Gastrocnemius medialis (tissue), 4 donors: ENCODE measurements around the gene IL16. TPM values are rescaled to one million over a fixed set of nuclear protein-coding genes. Genes with fewer than 3 reads are reported as not detected.

ENCODE experiments used
- ATAC-seq, 2 donors: fragments of 150-250 bp; one replicate each; pipeline ENCODE4 v1.9.1; 2016
- DNase-seq, 2 donors: peaks; one replicate each; pipeline ENCODE4 v3.0.0-alpha.2; 2019
- H3K27ac ChIP-seq, 4 donors: fragments of 200-600 bp; sonication (generic); 1 replicate in 1 of 4; 2 replicates in 3 of 4; pipeline ENCODE4 v1.5.1; 2016 to 2018; ENCODE audit warnings: mild to moderate bottlenecking in 2 of 4, moderate library complexity in 1 of 4
- H3K27me3 ChIP-seq, 3 donors: fragments of 200-600 bp; sonication (generic) in 2 of 3; 1 replicate in 1 of 3; 2 replicates in 2 of 3; pipeline versions ENCODE4 v1.5.1 to v1.6.0; 2016 to 2019; ENCODE audit warnings: mild to moderate bottlenecking in 1 of 3, moderate library complexity in 1 of 3
- H3K36me3 ChIP-seq, 2 donors: fragments of 200-600 bp; sonication (generic) in 1 of 2; one replicate each; pipeline ENCODE4 v1.5.1; 2017 to 2018
- H3K4me1 ChIP-seq, 2 donors: fragments of 200-600 bp; sonication (generic) in 1 of 2; one replicate each; pipeline ENCODE4 v1.5.1; 2016 to 2017; ENCODE audit warnings: mild to moderate bottlenecking in 2 of 2
- H3K4me3 ChIP-seq, 4 donors: fragments of 200-600 bp; sonication (generic) in 3 of 4; 1 replicate in 1 of 4; 2 replicates in 3 of 4; pipeline ENCODE4 v1.5.1; 2016 to 2019; ENCODE audit warnings: mild to moderate bottlenecking in 2 of 4
- H3K9me3 ChIP-seq, 3 donors: fragments of 200-600 bp; sonication (generic) in 2 of 3; 1 replicate in 1 of 3; 2 replicates in 2 of 3; pipeline ENCODE4 v1.5.1; 2016 to 2019
- POLR2A ChIP-seq, 2 donors: fragments of 450-650 bp; IDR thresholded peaks; one replicate each; pipeline ENCODE4 v1.6.1; 2017; ENCODE audit warnings: antibody characterized with exemption in 2 of 2, mild to moderate bottlenecking in 2 of 2, moderate library complexity in 2 of 2
- in situ Hi-C, 4 donors: fragments of 200-750 bp; cut with MboI; loops; one replicate each; pipeline versions ENCODE4 v1.15.0 to v1.8.0; 2017; ENCODE audit warnings: low sequenced_read_pairs in 4 of 4
- intact Hi-C: fragments of 100-400 bp; cut with DNase I; formaldehyde crosslinking; loops from one replicate; pipeline ENCODE4 v1.15.1; 2023; ENCODE audit warnings: low total_unique reads
- total RNA-seq, 4 donors: library from RNA; depleted of rRNA; stranded (reverse); fragments of >200 nt; gene quantifications; one replicate each; pipeline versions ENCODE4 v1.1.0 to v1.2.3, GENCODE V29; 2016
- TF ChIP-seq, protein P1 (sequence below), 5 experiments: fragments of 450-650 bp in 3 of 5; fragments of 200-600 bp in 2 of 5; sonication (generic) in 2 of 5; IDR thresholded peaks in 4 of 5; conservative IDR thresholded peaks in 1 of 5; 1 replicate in 4 of 5; 2 replicates in 1 of 5; pipeline ENCODE4 v1.5.1; 2016 to 2019; ENCODE audit warnings: antibody characterized with exemption in 5 of 5, mild to moderate bottlenecking in 3 of 5, moderate library complexity in 3 of 5

The IL16 gene
- total RNA-seq, 4 donors from 2014 or later: 3.3 to 4.5 (median 4.3) TPM

DNA sequence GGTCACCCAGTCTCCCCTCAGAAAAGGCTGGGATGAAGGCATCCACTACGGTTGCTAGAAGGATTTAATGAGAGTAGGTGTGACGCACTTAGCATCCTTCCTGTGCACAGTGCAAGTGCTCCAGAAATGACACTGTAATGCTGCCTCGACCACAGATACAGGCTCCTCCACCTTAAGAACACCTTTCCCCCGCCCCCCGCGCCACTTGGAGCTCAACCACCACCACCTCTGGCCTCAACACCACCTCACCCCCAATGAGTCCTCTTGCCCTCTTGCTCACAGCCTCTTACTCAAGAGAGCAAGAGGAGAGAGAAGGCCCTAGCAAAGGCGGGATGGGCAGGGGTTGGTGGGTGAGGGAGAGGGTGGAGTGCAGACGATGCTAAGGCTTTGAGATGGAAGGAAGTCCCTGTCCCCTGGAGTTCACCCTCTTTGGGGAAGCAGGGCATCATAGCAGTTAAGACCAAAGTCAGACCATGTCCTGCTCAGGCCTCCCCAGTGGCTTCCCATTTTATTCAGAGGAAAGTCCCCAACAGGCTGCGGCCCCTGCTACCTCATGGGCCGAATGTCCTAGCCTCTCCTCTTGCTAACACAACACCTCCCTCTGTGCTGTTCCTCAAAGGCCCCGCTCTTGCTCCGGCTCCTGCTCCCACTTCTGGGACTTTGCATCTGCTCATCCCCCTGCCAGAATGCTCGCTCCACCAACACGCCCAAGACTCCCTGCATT lies 118.9 kb downstream of the IL16 start:
- TF ChIP-seq, protein P1, sequence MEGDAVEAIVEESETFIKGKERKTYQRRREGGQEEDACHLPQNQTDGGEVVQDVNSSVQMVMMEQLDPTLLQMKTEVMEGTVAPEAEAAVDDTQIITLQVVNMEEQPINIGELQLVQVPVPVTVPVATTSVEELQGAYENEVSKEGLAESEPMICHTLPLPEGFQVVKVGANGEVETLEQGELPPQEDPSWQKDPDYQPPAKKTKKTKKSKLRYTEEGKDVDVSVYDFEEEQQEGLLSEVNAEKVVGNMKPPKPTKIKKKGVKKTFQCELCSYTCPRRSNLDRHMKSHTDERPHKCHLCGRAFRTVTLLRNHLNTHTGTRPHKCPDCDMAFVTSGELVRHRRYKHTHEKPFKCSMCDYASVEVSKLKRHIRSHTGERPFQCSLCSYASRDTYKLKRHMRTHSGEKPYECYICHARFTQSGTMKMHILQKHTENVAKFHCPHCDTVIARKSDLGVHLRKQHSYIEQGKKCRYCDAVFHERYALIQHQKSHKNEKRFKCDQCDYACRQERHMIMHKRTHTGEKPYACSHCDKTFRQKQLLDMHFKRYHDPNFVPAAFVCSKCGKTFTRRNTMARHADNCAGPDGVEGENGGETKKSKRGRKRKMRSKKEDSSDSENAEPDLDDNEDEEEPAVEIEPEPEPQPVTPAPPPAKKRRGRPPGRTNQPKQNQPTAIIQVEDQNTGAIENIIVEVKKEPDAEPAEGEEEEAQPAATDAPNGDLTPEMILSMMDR (IDR thresholded peaks at IDR 0.05 in 4 of 5, conservative IDR thresholded peaks at IDR 0.05 in 1 of 5): no peak
- no peak for TF ChIP-seq POLR2A (IDR thresholded peaks at IDR 0.05)
- intact Hi-C loops: no loop called here
- Histone ChIP-seq H3K36me3 (no peaks in the 10 kb centered on the region), H3K9me3 (no peaks in the 10 kb centered on the region), H3K27ac (no peak overlapping the region), H3K4me3 (no peak overlapping the region), H3K27me3 (no peaks in the 10 kb centered on the region), H3K4me1 (peaks cover 0 to 4% of the 10 kb centered on the region in 2 donors)
- ATAC-seq (no peak), DNase-seq (no peak)
- in situ Hi-C loops: no loop called here

DNA sequence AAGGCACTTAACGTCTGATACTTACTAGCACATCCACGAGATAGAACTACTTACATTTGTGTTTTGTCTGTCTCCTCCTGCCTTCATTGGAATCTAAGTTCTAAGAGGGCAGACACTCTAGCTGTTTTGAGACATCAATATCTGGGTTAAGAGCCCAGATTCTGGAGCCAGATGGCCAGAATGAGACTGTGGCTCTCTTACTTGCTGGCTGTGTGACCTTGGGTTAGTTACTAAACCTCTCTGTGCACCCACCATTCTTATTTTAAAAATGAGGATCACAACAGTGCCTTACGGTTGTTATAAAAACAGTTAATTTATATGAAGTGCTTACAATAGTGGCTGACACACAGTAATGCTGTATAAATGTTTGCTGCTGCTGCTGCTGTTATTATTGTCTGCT lies 119.6 kb downstream of the IL16 start:
- Histone ChIP-seq H3K9me3 (no peaks in the 10 kb centered on the region), H3K4me1 (peaks cover 0 to 4% of the 10 kb centered on the region in 2 donors), H3K4me3 (no peak overlapping the region), H3K27ac (no peak overlapping the region), H3K27me3 (no peaks in the 10 kb centered on the region), H3K36me3 (no peaks in the 10 kb centered on the region)
- ATAC-seq (no peak), DNase-seq (no peak)
- TF ChIP-seq POLR2A (IDR thresholded peaks at IDR 0.05): no peak
- TF ChIP-seq, protein P1 (IDR thresholded peaks at IDR 0.05 in 4 of 5, conservative IDR thresholded peaks at IDR 0.05 in 1 of 5): no peak
- intact Hi-C loops: no loop called here
- in situ Hi-C loops: no loop called here

DNA sequence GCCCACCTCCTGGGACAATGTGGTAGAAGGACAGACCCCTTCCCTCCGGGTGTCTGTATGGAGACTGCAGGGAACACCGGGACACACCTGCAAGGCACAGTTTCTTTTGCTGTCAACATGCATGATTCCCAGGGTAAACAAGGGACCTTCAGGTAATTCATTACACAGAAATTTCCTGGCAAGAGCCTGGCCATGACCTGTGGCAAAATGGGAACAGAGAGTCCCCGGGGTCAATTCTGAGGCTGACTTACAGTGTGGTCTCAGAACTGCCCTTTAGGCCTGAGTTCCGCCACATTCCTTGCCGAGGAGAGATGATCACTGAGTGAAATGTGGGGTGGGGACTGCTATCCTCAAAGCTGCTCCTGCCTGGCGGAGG lies 121.0 kb downstream of the IL16 start:
- TF ChIP-seq, protein P1 (IDR thresholded peaks at IDR 0.05 in 4 of 5, conservative IDR thresholded peaks at IDR 0.05 in 1 of 5): no peak
- TF ChIP-seq POLR2A (IDR thresholded peaks at IDR 0.05): no peak

DNA sequence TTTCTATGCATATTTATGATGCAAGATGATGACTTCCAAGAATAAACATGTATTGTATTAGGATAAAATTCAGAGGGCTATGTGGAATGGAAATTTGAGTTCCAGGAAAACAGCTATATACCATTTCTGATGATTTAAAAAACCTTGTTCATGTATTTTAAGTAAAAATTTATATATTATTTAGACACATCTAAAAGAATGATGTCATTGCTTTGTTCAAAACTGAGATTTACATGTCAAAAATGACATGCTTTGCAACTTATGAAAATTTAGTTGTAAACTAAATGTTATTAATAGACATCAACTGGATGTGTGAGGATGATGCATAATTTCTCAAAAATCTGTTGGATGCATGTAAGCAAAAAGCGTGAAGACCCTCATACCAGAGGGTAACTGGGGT lies 125.0 kb downstream of the IL16 start:
- peaks cover 5 to 9% of the 10 kb centered on the region in 2 donors for H3K4me1 ChIP-seq
- H3K9me3 ChIP-seq: no peaks in the 10 kb centered on the region
- intact Hi-C loops (no loop called here), in situ Hi-C loops (no loop called here)
- no peak overlapping the region for H3K27ac ChIP-seq
- TF ChIP-seq, protein P1 (IDR thresholded peaks at IDR 0.05 in 4 of 5, conservative IDR thresholded peaks at IDR 0.05 in 1 of 5): no peak
- TF ChIP-seq POLR2A (IDR thresholded peaks at IDR 0.05): no peak
- no peak overlapping the region for H3K4me3 ChIP-seq
- H3K36me3 ChIP-seq: no peaks in the 10 kb centered on the region
- no peaks in the 10 kb centered on the region for H3K27me3 ChIP-seq
- ATAC-seq (no peak), DNase-seq (no peak)

More for the DNA sequence above, 121.0 kb downstream of the IL16 start:
- Histone ChIP-seq H3K4me3 (no peak overlapping the region), H3K27ac (no peak overlapping the region), H3K36me3 (no peaks in the 10 kb centered on the region), H3K9me3 (no peaks in the 10 kb centered on the region), H3K4me1 (peaks cover 0 to 4% of the 10 kb centered on the region in 2 donors), H3K27me3 (no peaks in the 10 kb centered on the region)
- no peak for ATAC-seq
- intact Hi-C loops: no loop called here
- DNase-seq: no peak
- in situ Hi-C loops: no loop called here
